HG03060 (cell line): ENCODE measurements around the gene CMSS1.
A peak's percentile ranks its signal among the peaks of the same experiment; 100 is the strongest.

Experiments
- ATAC-seq: cut with Tn5 transposase; IDR thresholded peaks from one replicate; pipeline ENCODE4 v1.9.1; 2021; ENCODE audit warnings: low read depth, moderate number of reproducible peaks; ENCODE audit not compliant: unreplicated experiment

The CMSS1 gene

GRCh38 chr3:99872923-99873254 is 55.2 kb downstream of the CMSS1 start:
- peak; percentile 38 for ATAC-seq

DNA sequence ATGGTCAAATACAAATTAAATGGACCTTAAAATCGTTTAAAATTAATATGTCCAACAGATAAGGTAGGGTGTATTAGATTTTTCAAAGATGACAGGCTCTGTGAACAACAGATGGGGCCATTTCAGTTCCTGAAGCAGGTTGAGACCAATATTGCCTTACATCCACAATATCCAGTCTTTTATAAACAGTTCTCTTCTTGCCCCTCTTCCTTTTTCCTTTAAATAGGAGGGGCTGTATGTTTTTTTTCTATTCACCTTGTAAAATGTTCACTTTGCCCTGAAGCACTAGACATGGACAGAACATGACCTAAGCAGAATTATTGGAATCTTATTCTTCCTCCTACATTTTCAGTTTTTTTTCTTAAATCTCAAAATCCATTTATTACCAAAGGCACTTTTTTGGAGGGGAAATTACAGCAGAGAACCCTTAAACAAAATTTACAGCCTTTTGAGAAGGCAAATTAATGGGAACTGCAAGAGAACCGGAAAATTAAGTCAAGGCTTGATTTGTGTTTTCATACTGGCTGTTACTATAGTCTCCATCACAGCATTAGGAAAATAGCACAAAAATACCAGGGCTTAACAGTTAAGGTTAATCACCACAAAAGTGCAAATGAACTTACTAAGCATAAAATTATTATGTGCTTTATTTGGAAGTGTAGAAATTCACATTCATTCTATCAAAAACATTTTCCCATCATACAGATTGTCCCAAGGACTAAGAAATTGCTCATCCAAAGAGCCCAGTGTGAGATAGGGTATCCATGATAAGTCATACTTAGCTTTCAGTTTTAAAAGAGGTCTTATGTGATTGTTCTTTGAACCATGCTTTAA is 55.8 kb downstream of the CMSS1 start:
- no peak for ATAC-seq

GRCh38 chr3:99874237-99875002 is 56.8 kb downstream of the CMSS1 start:
- ATAC-seq: no peak

GRCh38 chr3:99875581-99875928 is 57.9 kb downstream of the CMSS1 start:
- no peak for ATAC-seq

- peak; percentile 56 for ATAC-seq
These were observed 58.5 kb downstream of the CMSS1 start for GRCh38 chr3:99875929-99876841.

DNA sequence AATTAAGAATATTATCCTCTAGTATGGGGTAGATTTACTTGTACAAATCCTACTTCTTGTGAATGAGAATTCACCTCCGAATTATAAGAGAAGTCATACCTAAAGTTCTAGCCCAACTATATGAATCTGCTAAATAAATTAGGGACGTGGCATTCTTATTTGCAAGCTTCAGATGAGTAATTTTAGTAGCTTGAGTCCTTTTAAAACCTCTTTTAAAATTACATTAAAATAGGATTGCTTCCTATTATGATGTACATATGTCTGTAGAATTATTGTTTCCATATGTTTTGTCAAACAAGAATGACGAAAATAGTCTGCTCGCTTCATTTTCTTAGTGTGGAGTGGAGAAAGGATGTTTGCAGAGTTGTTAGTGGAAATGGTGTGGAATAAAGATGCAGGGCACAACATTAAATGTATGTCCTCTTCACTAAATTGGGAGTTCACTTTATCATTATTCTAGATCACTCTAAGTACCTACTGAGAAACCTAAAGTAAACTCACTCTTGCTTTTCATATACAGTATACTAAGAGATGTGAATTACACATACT is 59.4 kb downstream of the CMSS1 start:
- no peak for ATAC-seq

GRCh38 chr3:99878005-99878404 is 60.3 kb downstream of the CMSS1 start:
- ATAC-seq: peak; percentile 45

DNA sequence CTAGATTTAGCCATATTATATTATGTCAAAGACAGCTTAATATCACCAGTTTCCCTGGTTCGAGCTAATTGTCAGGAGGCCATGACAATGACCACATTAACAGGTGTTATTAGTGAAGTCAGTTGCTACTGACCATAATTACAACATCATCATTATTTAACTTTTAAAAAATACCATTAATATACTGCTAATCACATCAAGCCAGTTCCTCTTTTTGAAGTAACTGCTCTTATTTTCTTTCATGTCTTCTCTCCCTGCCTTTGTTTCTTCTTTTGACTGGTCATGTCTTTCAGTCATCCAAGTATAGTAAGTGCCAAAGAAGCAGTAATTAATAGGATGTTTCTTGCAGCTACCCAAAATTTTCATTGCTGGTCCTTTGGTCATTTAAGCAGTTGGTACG is 61.6 kb downstream of the CMSS1 start:
- no peak for ATAC-seq

DNA sequence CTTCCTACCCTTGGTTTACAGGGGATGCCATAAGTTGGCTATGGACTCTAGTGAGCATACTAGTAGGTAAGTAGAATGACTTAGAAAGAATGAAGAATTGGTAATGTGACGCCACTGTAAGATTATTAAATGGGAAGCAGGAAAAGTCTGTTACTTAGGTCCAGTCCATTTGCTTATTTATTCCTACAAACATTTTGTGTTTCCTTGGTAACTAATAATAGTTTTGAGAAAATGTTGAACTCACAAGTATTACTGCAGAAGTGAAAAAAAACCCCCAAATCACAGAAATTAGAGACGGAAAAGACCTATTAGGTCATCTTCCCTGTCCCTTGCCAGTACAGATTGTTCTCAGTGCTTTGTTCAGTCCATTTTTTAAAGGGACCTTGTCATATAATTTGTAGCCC is 63.5 kb downstream of the CMSS1 start:
- ATAC-seq: no peak

DNA sequence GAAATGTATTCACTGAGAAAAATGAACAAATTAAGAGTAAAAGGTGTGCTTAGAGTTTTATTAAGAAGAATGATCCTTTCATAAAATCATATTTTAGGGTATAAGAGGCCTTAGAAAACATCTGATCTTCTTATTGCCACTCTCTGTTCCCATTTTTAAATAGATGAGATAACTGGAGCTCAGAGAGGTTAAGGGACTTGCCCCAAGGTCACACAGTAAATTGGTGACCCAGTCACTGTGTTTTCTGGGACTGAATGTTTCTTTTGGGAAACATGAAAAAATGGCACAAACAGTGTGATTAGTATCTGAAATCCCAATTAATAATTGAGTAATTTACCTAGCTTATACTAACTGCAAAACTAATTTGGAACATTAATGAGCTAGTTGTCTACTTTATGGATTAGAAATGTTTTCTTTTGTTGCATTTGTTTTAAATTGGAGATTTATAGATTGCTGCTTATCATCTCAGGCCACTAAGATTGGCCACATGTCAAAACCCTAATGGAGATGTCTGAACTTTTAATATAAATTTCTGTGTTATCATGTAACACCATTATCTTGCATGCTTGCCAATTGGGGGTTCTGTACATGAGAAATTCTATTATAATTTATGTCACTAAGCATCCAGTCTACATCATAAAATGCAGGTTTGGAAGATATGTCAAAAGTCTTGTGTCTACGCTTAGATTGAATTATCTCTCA is 64.9 kb downstream of the CMSS1 start:
- ATAC-seq: no peak

- ATAC-seq: no peak
These were observed 65.4 kb downstream of the CMSS1 start for GRCh38 chr3:99883138-99883461.

DNA sequence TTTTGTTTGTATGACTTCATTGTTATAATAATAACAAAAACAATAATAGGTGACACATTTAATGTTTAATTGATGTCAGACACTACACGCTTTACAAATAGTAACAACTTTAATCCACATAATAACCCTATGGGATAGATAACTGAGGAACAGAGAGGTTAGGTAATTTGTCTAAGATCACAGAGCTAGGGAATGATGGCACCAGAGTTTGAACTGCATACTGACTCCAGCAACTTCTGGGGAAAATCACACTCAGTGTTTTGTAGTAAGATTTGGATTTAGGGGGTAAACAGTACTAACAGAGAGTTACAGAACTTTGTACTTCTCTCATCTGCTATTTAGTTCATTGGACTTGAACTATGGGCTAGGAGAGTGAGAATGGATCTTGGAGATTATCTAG is 66.0 kb downstream of the CMSS1 start:
- ATAC-seq: no peak

- no peak for ATAC-seq
These were observed 66.8 kb downstream of the CMSS1 start for GRCh38 chr3:99884484-99884883.

DNA sequence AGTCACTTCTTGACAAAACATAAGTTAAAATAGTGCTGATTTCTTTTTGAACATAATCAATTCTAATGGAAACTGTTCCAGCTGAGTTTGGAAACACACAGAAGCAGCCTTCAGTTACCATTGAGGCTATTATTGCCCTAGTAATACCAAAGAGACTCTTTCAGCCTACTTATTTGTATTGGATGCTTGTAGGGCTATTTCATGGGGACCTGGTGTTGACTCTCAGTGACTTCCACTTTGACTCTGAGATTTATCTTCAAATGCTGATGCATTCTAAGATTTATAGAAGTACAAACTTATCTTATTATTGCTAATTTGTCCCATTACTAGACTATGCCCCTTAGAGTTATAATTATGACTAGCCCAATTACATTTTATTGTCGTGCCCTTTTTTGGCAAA is 67.4 kb downstream of the CMSS1 start:
- no peak for ATAC-seq

- no peak for ATAC-seq
These were observed 68.2 kb downstream of the CMSS1 start for GRCh38 chr3:99885851-99886250.

DNA sequence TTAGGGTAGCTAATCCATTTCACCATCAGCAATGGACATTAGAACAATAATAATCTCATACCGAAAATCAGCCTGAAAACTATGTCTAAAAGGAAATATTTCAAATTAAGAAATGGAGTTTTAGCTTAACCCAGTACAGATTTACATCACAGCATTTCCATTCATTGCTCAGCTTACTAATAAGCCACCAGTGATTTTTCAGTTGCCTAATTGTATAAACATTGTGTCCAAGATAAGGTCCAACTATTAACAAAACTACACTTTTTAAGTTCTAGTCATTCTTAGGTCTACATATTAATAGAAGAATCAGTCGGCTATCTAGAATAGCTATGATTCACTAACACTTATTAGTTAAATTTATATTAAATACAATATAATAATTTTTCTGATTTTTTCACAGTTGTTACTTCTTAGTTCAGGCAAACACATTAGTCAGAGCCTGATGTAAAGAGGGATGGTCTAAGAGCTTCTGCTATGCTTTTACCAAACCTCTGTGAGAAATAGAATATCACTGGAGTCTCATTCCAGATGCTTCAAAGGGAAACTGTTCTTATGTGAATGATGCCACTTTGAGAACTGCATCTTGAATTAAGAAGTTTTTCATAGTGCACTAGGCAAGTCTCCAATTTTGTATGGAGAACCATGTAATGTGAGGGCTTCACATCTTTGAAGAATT is 74.1 kb downstream of the CMSS1 start:
- ATAC-seq: no peak

- ATAC-seq: no peak
These were observed 74.7 kb downstream of the CMSS1 start for GRCh38 chr3:99892332-99892731.

DNA sequence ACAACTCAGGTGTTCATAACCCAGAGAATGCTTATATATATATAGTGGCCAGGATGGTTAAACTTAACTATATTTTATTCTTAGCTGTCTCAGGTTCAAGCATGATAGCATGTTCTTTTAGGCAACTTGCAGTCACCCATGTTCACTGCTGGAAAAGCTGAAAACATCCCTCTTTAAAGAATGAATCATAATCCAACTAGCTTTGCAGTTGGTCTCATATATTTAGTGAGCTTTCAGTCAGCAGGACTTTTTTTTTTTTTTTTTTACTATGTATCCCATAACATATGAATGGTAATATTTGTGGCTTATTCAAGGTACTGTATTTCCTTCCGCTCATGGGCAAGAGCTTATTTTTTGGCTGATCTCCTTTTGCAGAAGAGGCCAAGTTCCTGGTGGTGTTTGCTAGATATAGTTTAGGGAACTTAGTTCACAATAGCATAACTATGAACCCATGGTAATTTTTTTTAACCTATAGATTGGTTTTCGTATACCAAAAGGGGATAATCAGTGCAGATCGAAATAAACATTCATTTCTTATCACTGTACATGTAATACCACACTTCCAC is 77.6 kb downstream of the CMSS1 start:
- no peak for ATAC-seq

GRCh38 chr3:99895703-99896441 is 78.2 kb downstream of the CMSS1 start:
- ATAC-seq: no peak
